NT2/D1 (cell line): ENCODE results near the gene GLIPR1.

Source experiments
- YY1 ChIP-seq: IDR thresholded peaks from 2 replicates; pipeline ENCODE4 v1.6.1; 2011; ENCODE audit not compliant: insufficient read length, insufficient read depth
- ZNF274 ChIP-seq: IDR thresholded peaks from 2 replicates; pipeline ENCODE4 v1.6.1; 2011; ENCODE audit warnings: mild to moderate bottlenecking, low read depth, low read length

- TF ChIP-seq ZNF274 (no peak), YY1 (no peak)
Observed at GRCh38 chr12:75549989-75550388, 69.4 kb downstream of the GLIPR1 start.
